ENCODE results near the gene ZMIZ1. TPM values are rescaled to one million over a fixed set of nuclear protein-coding genes. Genes with fewer than 3 reads are reported as not detected.
A peak's percentile ranks its signal among the peaks of the same experiment; 100 is the strongest.

The ZMIZ1 gene
- polyA plus RNA-seq, 1 experiment, result 7.6 TPM

DNA sequence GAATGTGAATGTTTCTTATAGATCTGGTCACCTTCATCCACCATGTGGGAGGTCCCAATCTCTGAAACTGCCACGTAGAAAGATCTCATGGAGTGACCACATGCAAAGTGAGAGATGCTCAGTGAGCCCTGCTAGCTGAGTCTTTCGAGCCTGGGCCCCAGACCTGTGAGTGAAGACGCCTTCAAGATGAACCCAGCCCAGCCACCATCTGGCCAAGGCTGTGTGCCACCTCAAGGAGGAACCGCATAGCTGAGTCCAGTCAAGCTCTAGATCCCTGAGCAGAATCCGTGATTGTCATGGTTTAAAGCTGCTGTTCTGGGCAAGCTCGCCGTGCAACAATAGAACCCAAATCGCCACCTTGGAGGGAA lies 258.3 kb downstream of the ZMIZ1 start:
- CTCF ChIA-PET, result no interaction called here
- TF ChIP-seq CTCF (IDR thresholded peaks at IDR 0.05; ENCODE audit: low read depth, low read length), result no peak
- H3K9me3 ChIP-seq (ENCODE audit: control insufficient read depth, insufficient read depth, low read length), result no peaks in the 10 kb centered on the region; the same call in 1 of the 2 replicates
- no peak for DNase-seq (ENCODE audit: low read depth, low spot score)
- H3K27me3 ChIP-seq (ENCODE audit: control insufficient read depth, insufficient read depth, low read length), result no peaks in the 10 kb centered on the region
- H3K27ac ChIP-seq (ENCODE audit: low read depth, low read length), result no peak overlapping the region
- H3K4me3 ChIP-seq (ENCODE audit: low read depth, low read length), result no peak overlapping the region
- POLR2A ChIA-PET, result no interaction called here

GRCh38 chr10:79328147-79328701 lies 259.5 kb downstream of the ZMIZ1 start:
- TF ChIP-seq CTCF (IDR thresholded peaks at IDR 0.05; ENCODE audit: low read depth, low read length), result no peak
- no peak for DNase-seq (ENCODE audit: low read depth, low spot score)
- no peak overlapping the region for H3K27ac ChIP-seq (ENCODE audit: low read depth, low read length)
- CTCF ChIA-PET, result no interaction called here
- POLR2A ChIA-PET, result no interaction called here
- H3K27me3 ChIP-seq (ENCODE audit: control insufficient read depth, insufficient read depth, low read length), result no peaks in the 10 kb centered on the region
- no peak overlapping the region for H3K4me3 ChIP-seq (ENCODE audit: low read depth, low read length)
- no peaks in the 10 kb centered on the region; the same call in 1 of the 2 replicates for H3K9me3 ChIP-seq (ENCODE audit: control insufficient read depth, insufficient read depth, low read length)

DNA sequence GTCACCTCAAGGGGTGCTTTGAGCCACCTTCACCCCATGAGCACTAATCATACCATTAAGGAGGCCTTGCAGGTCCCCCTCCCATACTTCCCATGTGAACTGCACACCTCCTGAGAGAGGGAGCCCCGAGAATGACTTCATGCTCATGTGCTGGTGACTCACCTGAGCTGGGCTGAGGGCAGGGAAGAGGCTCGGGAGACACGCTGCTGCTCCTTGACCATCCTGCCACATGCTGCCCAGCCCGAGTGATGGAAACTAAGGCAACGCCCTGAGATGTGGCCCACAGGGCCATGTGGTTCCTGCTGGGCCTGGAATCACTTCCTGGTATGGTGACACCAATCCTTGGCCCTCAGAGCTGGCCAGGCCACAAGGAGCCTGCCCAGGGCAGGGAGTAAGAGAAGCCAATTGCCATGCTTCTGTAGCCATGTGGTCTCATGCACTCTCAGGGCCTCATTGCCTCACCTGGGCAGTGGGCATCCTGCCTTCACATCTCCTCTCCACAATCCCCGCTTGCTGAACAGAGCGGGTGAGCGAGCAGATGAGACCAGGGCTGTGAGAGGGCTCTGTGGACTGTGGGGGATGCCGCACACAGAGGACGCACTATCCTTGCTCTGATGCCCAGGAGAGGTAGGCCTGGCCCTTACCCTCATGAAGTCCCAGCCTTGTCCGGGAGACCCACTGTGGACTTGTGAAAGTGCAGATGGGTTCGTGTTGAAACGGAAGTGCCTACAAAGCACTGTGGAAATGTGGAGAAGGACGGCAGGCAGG lies 260.2 kb downstream of the ZMIZ1 start:
- DNase-seq (ENCODE audit: low read depth, low spot score), result no peak
- ChIA-PET POLR2A (no interaction called here), CTCF (no interaction called here)
- no peak overlapping the region for H3K4me3 ChIP-seq (ENCODE audit: low read depth, low read length)
- H3K27ac ChIP-seq (ENCODE audit: low read depth, low read length), result no peak overlapping the region
- H3K27me3 ChIP-seq (ENCODE audit: control insufficient read depth, insufficient read depth, low read length), result no peaks in the 10 kb centered on the region
- no peak for TF ChIP-seq CTCF (IDR thresholded peaks at IDR 0.05; ENCODE audit: low read depth, low read length)
- no peaks in the 10 kb centered on the region; the same call in 1 of the 2 replicates for H3K9me3 ChIP-seq (ENCODE audit: control insufficient read depth, insufficient read depth, low read length)

GRCh38 chr10:79329529-79329928 lies 260.8 kb downstream of the ZMIZ1 start:
- DNase-seq (ENCODE audit: low read depth, low spot score), result no peak
- Histone ChIP-seq H3K27ac (ENCODE audit: low read depth, low read length) (no peak overlapping the region), H3K9me3 (ENCODE audit: control insufficient read depth, insufficient read depth, low read length) (no peaks in the 10 kb centered on the region; the same call in 1 of the 2 replicates), H3K27me3 (ENCODE audit: control insufficient read depth, insufficient read depth, low read length) (no peaks in the 10 kb centered on the region), H3K4me3 (ENCODE audit: low read depth, low read length) (no peak overlapping the region)
- ChIA-PET CTCF (no interaction called here), POLR2A (no interaction called here)
- TF ChIP-seq CTCF (IDR thresholded peaks at IDR 0.05; ENCODE audit: low read depth, low read length), result no peak

- ChIA-PET POLR2A (no interaction called here), CTCF (interaction anchor here (0.7 kb wide), 1 partner anchor 16 kb away, joined by 3 read pairs; no protein-coding TSS in a partner anchor)
- Histone ChIP-seq H3K9me3 (ENCODE audit: control insufficient read depth, insufficient read depth, low read length) (no peaks in the 10 kb centered on the region; the same call in 1 of the 2 replicates), H3K27me3 (ENCODE audit: control insufficient read depth, insufficient read depth, low read length) (no peaks in the 10 kb centered on the region), H3K4me3 (ENCODE audit: low read depth, low read length) (no peak overlapping the region), H3K27ac (ENCODE audit: low read depth, low read length) (peak overlapping the region; percentile 21)
- DNase-seq (ENCODE audit: low read depth, low spot score), result no peak
- TF ChIP-seq CTCF (IDR thresholded peaks at IDR 0.05; ENCODE audit: low read depth, low read length), result no peak
Measured at GRCh38 chr10:79331226-79331625, 262.5 kb downstream of the ZMIZ1 start.
